Heart left ventricle (tissue), 16 donors: ENCODE results near the gene MAML3. TPM values are rescaled to one million over a fixed set of nuclear protein-coding genes. Genes with fewer than 3 reads are reported as not detected.
A peak's percentile ranks its signal among the peaks of the same experiment; 100 is the strongest.

ENCODE experiments used
- ATAC-seq, 4 donors: fragments of 200-7000 bp; cut with Tn5 transposase; one replicate each; pipeline ENCODE4 v1.9.1; 2020 to 2022; ENCODE audit warnings: moderate library complexity in 4 of 4, mild to moderate bottlenecking in 3 of 4, moderate number of reproducible peaks in 1 of 4
- DNase-seq, 5 donors: peaks; one replicate each; pipeline ENCODE4 v3.0.0-alpha.2; 2020
- H3K27ac ChIP-seq, 12 donors: fragments of 200-600 bp; sonication (generic) in 4 of 12; one replicate each; pipeline versions ENCODE4 v1.5.0 to v1.8.0; 2016 to 2022; ENCODE audit warnings: mild to moderate bottlenecking in 2 of 12
- H3K27me3 ChIP-seq, 9 donors: fragments of 200-600 bp; sonication (generic) in 2 of 9; one replicate each; pipeline versions ENCODE4 v1.5.1 to v1.8.0; 2016 to 2022; ENCODE audit warnings: mild to moderate bottlenecking in 3 of 9
- H3K36me3 ChIP-seq, 9 donors: fragments of 200-600 bp; sonication (generic) in 2 of 9; one replicate each; pipeline versions ENCODE4 v1.5.0 to v1.8.0; 2018 to 2022; ENCODE audit warnings: mild to moderate bottlenecking in 2 of 9
- H3K4me1 ChIP-seq, 12 donors: fragments of 200-600 bp; sonication (generic) in 4 of 12; one replicate each; pipeline versions ENCODE4 v1.5.0 to v1.8.0; 2016 to 2022; ENCODE audit warnings: mild to moderate bottlenecking in 3 of 12
- H3K4me3 ChIP-seq, 12 donors: fragments of 200-600 bp; sonication (generic) in 4 of 12; one replicate each; pipeline versions ENCODE4 v1.5.0 to v1.8.0; 2017 to 2022; ENCODE audit warnings: mild to moderate bottlenecking in 9 of 12, moderate library complexity in 4 of 12
- H3K9me3 ChIP-seq, 12 donors: fragments of 200-600 bp; sonication (generic) in 4 of 12; one replicate each; pipeline versions ENCODE4 v1.5.0 to v1.8.0; 2016 to 2022; ENCODE audit warnings: mild to moderate bottlenecking in 1 of 12
- CTCF ChIP-seq, 12 donors: fragments of 200-600 bp; sonication (generic) in 4 of 12; IDR thresholded peaks; one replicate each; pipeline versions ENCODE4 v1.5.0 to v1.8.0; 2018 to 2022; ENCODE audit warnings: antibody characterized with exemption in 12 of 12, mild to moderate bottlenecking in 5 of 12
- POLR2A ChIP-seq, 2 donors: fragments of 450-650 bp; IDR thresholded peaks; one replicate each; pipeline ENCODE4 v1.6.1; 2017; ENCODE audit warnings: antibody characterized with exemption in 2 of 2, mild to moderate bottlenecking in 2 of 2, moderate library complexity in 2 of 2
- WGBS, 4 donors: extraction: QIAGEN DNeasy Blood & Tissue Kit in 2 of 4; methylation state at CpG; one replicate each; pipeline versions ENCODE4 v1.1.5 to v1.1.7; 2013 to 2018; 5-methylcytosine and 5-hydroxymethylcytosine counted together
- intact Hi-C, 10 donors: fragments of 100-400 bp; cut with DNase I; formaldehyde crosslinking; loops; one replicate each; pipeline versions ENCODE4 v1.11.1 to v1.14.2; 2022
- polyA plus RNA-seq, 2 donors: library from polyadenylated mRNA; stranded (reverse); fragments of 200-250 nt; gene quantifications; one replicate each; pipeline ENCODE4 v1.2.3, GENCODE V29; 2013
- total RNA-seq, 9 donors: library from RNA; depleted of rRNA in 2 of 9; stranded (reverse); fragments of >200 nt in 2 of 9; fragmentation: NEBNext Ultra II Directional in 3 of 9; extraction: Animal tissue kit (Norgen Biotek cat#: 25700) in 3 of 9; gene quantifications; one replicate each; pipeline versions ENCODE4 v1.1.0 to v1.2.4, GENCODE V29; 2016 to 2023
- donor health status: ischemic (EF 13 %, LVEDD 7.1; RV severe dilation, severe dysfunction).
- donor health status: healthy with polysubstance abuse.
- donor health status: DM: no; HTN: yes; CAD: no.
- donor health status: DM: no; HTN: no; CAD: no.
- donor health status: ischemic (EF 25% LVEDD 6.9; RV normal size, moderate dysfunction).
- donor health status: ischemic (EF 25% LVEDD 5.7; RV mildly dilated, moderate dysfunction).
- donor health status: healthy.
- donor health status: DM: yes; HTN: yes; CAD: no.
- donor health status: ischemic (EF 35%, LVEDD 5.7; RV mildly dilated, moderate dysfunction).
- donor health status: nonischemic (EF 11% LVEDD 7.7; RV severe dilation, severe dysfunction).
- donor health status: DM: yes; HTN: yes; CAD: no.
- donor health status: PGD.
- donor health status: ischemic (EF 29% LVEDD 5.4; RV normal size, mild dysfunction).
- donor health status: nonischemic (EF 23%, LVEDD 6.1; RV moderate dilation, normal function).

Gene MAML3
- total and polyA plus RNA-seq, 11 donors, result 0.76 to 5.9 (median 2.4) TPM

- Histone ChIP-seq H3K9me3 (no peaks in the 10 kb centered on the region), H3K4me3 (peak overlapping the region in 1 of 12 donors; percentile 4), H3K36me3 (no peaks in the 10 kb centered on the region), H3K27ac (peak overlapping the region in 7 of 12 donors; percentile 3 to 68 (median 40)), H3K4me1 (peaks cover 0 to 40% (median 24%) of the 10 kb centered on the region in 12 donors), H3K27me3 (no peaks in the 10 kb centered on the region)
- no peak for TF ChIP-seq CTCF (IDR thresholded peaks at IDR 0.05)
- no peak for TF ChIP-seq POLR2A (IDR thresholded peaks at IDR 0.05)
- ATAC-seq, result peak; percentile 54 to 96 (median 84)
- DNase-seq, result peak in 3 of 5 donors; percentile 32 to 68 (median 34)
- intact Hi-C loops, result no loop called here
- 51 to 59% (median 55%) methylated on average over 16 to 17 of the region's 17 CpGs for WGBS, 4 donors
Observed at GRCh38 chr4:139988863-139989765, 164.9 kb downstream of the MAML3 start.

- DNase-seq (no peak), ATAC-seq (peak in 1 of 4 donors; percentile 16)
- H3K4me1 ChIP-seq, result peaks cover 0 to 42% (median 25%) of the 10 kb centered on the region in 12 donors
- TF ChIP-seq POLR2A (IDR thresholded peaks at IDR 0.05), result no peak
- no peak for TF ChIP-seq CTCF (IDR thresholded peaks at IDR 0.05)
- H3K27me3 ChIP-seq, result no peaks in the 10 kb centered on the region
- H3K9me3 ChIP-seq, result no peaks in the 10 kb centered on the region
- intact Hi-C loops, result no loop called here
- H3K36me3 ChIP-seq, result no peaks in the 10 kb centered on the region
- H3K4me3 ChIP-seq, result no peak overlapping the region
- 72 to 85% (median 81%) methylated on average over 7 of the region's 7 CpGs for WGBS, 4 donors
- peak overlapping the region in 1 of 12 donors; percentile 11 for H3K27ac ChIP-seq
Observed at GRCh38 chr4:139987502-139987850, 166.5 kb downstream of the MAML3 start.

GRCh38 chr4:139986689-139987501, 167.1 kb downstream of the MAML3 start:
- 53 to 66% (median 54%) methylated on average over 13 of the region's 13 CpGs for WGBS, 4 donors
- peak in 1 of 4 donors; percentile 73 for ATAC-seq
- H3K27me3 ChIP-seq, result no peaks in the 10 kb centered on the region
- TF ChIP-seq CTCF (IDR thresholded peaks at IDR 0.05), result no peak
- no peak for TF ChIP-seq POLR2A (IDR thresholded peaks at IDR 0.05)
- no peaks in the 10 kb centered on the region for H3K36me3 ChIP-seq
- peak in 1 of 5 donors; percentile 22 for DNase-seq
- H3K4me3 ChIP-seq, result no peak overlapping the region
- peak overlapping the region in 1 of 12 donors; percentile 6 for H3K27ac ChIP-seq
- intact Hi-C loops, result no loop called here
- H3K9me3 ChIP-seq, result no peaks in the 10 kb centered on the region
- H3K4me1 ChIP-seq, result peaks cover 0 to 42% (median 25%) of the 10 kb centered on the region in 12 donors

DNA sequence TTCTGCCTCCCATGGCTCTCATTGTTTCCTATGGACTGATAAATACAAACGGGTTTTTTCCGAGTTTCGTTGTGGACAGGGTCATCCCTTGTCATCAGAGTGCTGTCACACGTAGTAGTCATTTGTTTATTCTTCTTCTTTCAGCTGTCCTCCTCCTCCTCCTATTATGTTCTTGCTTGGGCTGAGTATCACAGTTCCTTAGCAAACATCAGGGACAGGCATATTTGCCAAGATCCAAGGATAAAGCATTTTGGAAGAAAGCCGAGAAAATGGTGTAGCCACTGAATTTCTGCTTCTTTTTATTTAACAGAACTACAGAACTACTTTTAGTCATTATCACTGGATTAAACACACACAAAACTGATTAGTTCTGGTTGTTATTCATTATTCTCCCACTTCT, 167.9 kb downstream of the MAML3 start:
- intact Hi-C loops, result no loop called here
- TF ChIP-seq CTCF (IDR thresholded peaks at IDR 0.05), result no peak
- no peak for TF ChIP-seq POLR2A (IDR thresholded peaks at IDR 0.05)
- ATAC-seq (no peak), DNase-seq (no peak)
- 76 to 90% (median 86%) methylated on average over 5 of the region's 5 CpGs for WGBS, 4 donors
- Histone ChIP-seq H3K27me3 (no peaks in the 10 kb centered on the region), H3K27ac (no peak overlapping the region), H3K4me1 (peaks cover 0 to 42% (median 25%) of the 10 kb centered on the region in 12 donors), H3K4me3 (no peak overlapping the region), H3K9me3 (no peaks in the 10 kb centered on the region), H3K36me3 (no peaks in the 10 kb centered on the region)
